Effector memory CD4-positive, alpha-beta T cell (primary cell): ENCODE results near the gene LAGE3.
A peak's percentile ranks its signal among the peaks of the same experiment; 100 is the strongest.

Source experiments
- DNase-seq, 3 donors: peaks; one replicate each; pipeline ENCODE4 v3.0.0-alpha.2; 2020
- H3K27ac ChIP-seq: 2 replicates; pipeline ENCODE4 v1.7.0; 2013; ENCODE audit warnings: mild to moderate bottlenecking, low read length, moderate library complexity; ENCODE audit not compliant: insufficient read depth, poor library complexity, severe bottlenecking
- H3K27me3 ChIP-seq: replicated peaks from 2 replicates; pipeline ENCODE4 v1.7.0; 2013; ENCODE audit warnings: mild to moderate bottlenecking, low read length; ENCODE audit not compliant: insufficient read depth, control insufficient read depth, poor library complexity, severe bottlenecking
- H3K36me3 ChIP-seq: 2 replicates; pipeline ENCODE4 v1.7.0; 2013; ENCODE audit warnings: mild to moderate bottlenecking, low read length, moderate library complexity; ENCODE audit not compliant: control insufficient read depth, insufficient read depth
- H3K4me1 ChIP-seq: 2 replicates; pipeline ENCODE4 v1.7.0; 2013; ENCODE audit warnings: low read length, mild to moderate bottlenecking; ENCODE audit not compliant: control insufficient read depth, insufficient read depth, poor library complexity, severe bottlenecking
- H3K4me3 ChIP-seq: 2 replicates; pipeline ENCODE4 v1.7.0; 2013; ENCODE audit warnings: low read length, low read depth, mild to moderate bottlenecking; ENCODE audit not compliant: insufficient read depth, poor library complexity, severe bottlenecking
- H3K9me3 ChIP-seq: 2 replicates; pipeline ENCODE4 v1.7.0; 2013; ENCODE audit warnings: mild to moderate bottlenecking, low read length, moderate library complexity; ENCODE audit not compliant: control insufficient read depth

The LAGE3 gene

DNA sequence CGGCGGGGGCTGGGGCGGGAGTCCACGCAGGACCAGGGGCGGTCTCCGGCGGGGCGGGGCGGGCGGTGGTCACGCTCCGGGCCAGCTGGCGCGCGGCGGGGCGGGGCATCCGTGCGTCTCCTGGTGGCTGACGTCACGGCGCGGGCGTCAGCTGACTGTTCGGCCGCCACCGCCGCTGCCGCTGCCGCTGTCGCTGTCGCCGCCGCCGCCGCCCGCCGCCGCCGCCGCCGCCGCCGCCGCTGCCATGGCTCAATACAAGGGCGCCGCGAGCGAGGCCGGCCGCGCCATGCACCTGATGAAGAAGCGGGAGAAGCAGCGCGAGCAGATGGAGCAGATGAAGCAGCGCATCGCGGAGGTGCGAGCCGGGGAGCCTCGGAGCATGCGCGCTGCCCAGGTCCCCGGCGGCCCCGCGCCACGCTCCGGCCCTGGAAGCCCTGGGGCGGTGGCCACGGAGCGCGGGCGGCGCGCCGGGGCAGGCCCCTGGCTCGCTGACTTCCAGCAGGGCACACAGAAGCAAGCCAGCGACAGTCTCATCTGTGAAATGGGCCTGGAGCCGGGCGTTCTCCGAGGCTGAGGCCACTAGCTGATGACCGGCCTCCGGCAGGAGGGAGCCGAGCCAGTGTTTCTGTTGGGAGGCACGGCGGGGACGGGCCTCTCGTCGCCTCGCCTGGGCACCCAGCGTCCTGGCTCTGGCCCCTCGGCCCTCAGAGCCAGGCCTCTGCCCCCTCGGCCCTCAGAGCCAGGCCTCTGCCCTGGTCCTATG, 34.9 kb downstream of the LAGE3 start, which contains the start of gene FAM50A:
Gene FAM50A (plus strand): TSS at position 150 of the 763 bp plus-strand sequence. CDS start 95 bp downstream, at position 245.
- no peaks in the 10 kb centered on the region for H3K9me3 ChIP-seq
- peak within 1 kb of the TSS; percentile 80 for H3K27ac ChIP-seq
- peaks cover 15% of the 10 kb centered on the region for H3K36me3 ChIP-seq
- H3K27me3 ChIP-seq = no peaks in the 10 kb centered on the region
- H3K4me1 ChIP-seq = peaks cover 22% of the 10 kb centered on the region
- H3K4me3 ChIP-seq = peak within 1 kb of the TSS; percentile 46
- DNase-seq = peak; percentile 56 to 68 (median 61)

DNA sequence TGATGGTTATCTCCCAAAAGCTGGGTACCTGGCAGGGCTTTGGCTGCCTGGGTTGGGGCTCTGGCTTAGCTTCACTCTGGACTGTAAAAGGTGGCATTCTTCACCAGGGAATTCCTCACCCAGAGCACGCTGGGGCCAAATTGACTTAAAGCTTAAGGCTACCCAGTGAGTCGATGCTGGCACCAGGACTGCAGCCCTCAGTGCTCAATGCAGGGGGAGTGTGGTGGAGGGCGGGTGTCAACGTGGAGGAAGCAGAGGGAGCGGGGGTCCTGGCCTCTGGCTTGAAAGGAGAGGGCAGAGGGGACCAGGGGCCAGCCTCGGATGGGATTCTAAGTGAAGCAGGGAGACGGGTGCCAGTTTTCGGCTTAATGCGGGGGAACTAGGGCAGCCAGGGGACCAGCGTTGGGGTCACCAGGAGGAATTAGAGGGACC, 35.6 kb downstream of the LAGE3 start:
- no peak for DNase-seq
- Histone ChIP-seq H3K4me1 (peaks cover 23% of the 10 kb centered on the region), H3K4me3 (no peak overlapping the region), H3K9me3 (no peaks in the 10 kb centered on the region), H3K27ac (peak overlapping the region; percentile 80), H3K36me3 (peaks cover 8% of the 10 kb centered on the region), H3K27me3 (no peaks in the 10 kb centered on the region)

DNA sequence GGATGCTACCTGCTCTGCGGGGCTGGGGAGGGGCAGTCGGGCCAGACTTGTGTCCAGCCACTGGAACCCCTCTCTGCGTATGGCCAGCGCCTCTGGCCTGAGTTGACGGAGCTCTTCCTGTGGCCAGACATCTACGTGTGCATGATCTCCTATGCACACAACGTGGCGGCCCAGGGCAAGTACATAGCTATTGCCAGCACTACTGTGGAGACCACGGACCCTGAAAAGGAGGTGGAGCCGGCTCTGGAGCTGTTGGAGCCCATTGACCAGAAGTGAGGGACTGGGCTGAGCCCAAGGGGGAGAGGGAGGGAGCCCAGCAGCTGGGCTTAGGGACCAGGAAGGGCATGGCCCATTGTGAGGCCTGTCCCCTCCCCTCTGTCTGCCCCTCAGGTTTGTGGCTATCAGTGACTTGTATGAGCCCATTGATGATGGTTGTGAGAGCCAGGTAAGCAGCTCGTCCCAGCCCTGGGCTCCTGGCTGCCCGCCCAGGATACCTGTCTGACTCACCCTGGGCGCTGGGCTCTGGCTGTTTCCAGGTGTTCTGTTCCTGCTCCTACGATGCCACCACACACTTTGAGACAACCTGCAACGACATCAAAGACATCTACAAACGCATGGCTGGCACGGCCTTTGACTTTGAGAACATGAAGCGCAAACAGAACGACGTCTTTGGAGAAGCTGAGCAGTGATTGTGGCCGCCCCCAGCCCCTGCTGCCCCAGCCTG, 36.9 kb downstream of the LAGE3 start:
- no peak for DNase-seq
- Histone ChIP-seq H3K27ac (no peak overlapping the region), H3K4me3 (no peak overlapping the region), H3K4me1 (peaks cover 29% of the 10 kb centered on the region), H3K27me3 (no peaks in the 10 kb centered on the region), H3K36me3 (peaks cover 2% of the 10 kb centered on the region), H3K9me3 (no peaks in the 10 kb centered on the region)

DNA sequence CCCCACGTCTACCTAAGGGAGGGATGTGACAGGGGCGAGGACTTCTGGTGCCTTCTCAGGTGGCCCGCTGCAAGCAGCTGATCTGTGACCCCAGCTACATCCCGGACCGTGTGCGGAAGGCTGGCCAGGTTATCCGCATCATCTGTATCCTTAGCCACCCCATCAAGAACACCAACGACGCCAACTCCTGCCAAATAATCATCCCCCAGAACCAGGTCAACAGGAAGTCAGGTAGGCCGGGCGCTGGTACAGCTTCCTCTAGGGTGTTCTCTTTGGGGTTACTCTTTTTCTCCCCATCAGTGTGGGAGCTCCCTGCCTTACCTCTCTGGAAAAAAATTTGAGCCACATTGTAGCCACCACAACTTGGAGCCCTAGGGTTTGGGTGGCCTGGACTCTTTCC, 37.5 kb downstream of the LAGE3 start:
- Histone ChIP-seq H3K36me3 (peaks cover 2% of the 10 kb centered on the region), H3K27me3 (no peaks in the 10 kb centered on the region), H3K27ac (no peak overlapping the region), H3K4me1 (peaks cover 29% of the 10 kb centered on the region), H3K4me3 (no peak overlapping the region), H3K9me3 (no peaks in the 10 kb centered on the region)
- peak in 2 of 3 donors; percentile 14 to 27 for DNase-seq

DNA sequence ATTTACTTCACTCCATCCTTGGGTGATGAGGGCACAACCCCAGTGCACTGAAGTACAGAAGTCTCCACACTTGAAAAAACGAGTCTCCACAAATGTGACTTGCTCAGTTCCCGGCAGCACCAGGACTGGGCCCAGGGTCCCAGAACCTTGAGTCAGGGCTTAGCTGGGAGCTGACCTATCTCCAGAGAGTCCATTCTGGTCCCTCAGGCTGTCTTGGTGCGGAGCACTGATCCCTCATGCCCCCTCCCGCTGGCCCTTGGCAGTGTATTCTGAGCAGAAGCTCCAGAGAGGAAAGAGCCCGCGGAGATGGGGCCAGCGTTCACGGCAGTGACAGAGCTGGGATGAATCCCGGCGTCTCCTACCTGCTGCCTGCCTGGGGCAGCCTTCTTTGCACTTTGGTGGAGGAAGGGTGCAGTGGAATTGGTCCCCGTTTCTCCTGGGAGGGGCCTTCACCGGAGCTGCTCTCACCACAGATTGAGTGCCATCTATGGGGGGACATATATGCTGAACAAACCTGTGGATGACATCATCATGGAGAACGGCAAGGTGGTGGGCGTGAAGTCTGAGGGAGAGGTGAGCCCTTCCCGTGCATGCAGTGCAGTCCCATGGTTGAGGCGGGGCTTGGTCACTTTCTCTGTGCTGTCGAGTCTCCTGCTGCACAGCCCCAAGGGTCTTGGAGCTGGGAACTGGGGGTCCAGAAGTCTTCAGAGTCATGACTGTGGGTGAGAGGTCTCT, 38.3 kb downstream of the LAGE3 start:
- Histone ChIP-seq H3K27ac (peak overlapping the region; percentile 25), H3K36me3 (peaks cover 2% of the 10 kb centered on the region), H3K9me3 (no peaks in the 10 kb centered on the region), H3K27me3 (no peaks in the 10 kb centered on the region), H3K4me1 (peaks cover 29% of the 10 kb centered on the region), H3K4me3 (no peak overlapping the region)
- no peak for DNase-seq

DNA sequence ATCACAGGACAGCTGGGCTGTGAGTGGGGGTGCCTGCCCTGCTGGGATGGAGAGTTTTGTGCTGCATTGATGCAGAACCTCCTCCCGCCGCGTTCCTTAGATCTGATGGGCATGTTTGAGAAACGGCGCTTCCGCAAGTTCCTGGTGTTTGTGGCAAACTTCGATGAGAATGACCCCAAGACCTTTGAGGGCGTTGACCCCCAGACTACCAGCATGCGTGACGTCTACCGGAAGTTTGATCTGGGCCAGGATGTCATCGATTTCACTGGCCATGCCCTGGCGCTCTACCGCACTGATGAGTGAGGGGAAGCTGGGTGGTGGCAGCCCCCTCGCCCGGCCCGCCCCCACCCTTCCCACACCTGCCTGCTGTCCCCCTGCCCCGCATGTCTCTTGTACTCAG, 39.2 kb downstream of the LAGE3 start:
- H3K4me3 ChIP-seq = no peak overlapping the region
- no peaks in the 10 kb centered on the region for H3K27me3 ChIP-seq
- H3K27ac ChIP-seq = no peak overlapping the region
- peaks cover 23% of the 10 kb centered on the region for H3K4me1 ChIP-seq
- DNase-seq = no peak
- H3K36me3 ChIP-seq = peaks cover 5% of the 10 kb centered on the region
- no peaks in the 10 kb centered on the region for H3K9me3 ChIP-seq

DNA sequence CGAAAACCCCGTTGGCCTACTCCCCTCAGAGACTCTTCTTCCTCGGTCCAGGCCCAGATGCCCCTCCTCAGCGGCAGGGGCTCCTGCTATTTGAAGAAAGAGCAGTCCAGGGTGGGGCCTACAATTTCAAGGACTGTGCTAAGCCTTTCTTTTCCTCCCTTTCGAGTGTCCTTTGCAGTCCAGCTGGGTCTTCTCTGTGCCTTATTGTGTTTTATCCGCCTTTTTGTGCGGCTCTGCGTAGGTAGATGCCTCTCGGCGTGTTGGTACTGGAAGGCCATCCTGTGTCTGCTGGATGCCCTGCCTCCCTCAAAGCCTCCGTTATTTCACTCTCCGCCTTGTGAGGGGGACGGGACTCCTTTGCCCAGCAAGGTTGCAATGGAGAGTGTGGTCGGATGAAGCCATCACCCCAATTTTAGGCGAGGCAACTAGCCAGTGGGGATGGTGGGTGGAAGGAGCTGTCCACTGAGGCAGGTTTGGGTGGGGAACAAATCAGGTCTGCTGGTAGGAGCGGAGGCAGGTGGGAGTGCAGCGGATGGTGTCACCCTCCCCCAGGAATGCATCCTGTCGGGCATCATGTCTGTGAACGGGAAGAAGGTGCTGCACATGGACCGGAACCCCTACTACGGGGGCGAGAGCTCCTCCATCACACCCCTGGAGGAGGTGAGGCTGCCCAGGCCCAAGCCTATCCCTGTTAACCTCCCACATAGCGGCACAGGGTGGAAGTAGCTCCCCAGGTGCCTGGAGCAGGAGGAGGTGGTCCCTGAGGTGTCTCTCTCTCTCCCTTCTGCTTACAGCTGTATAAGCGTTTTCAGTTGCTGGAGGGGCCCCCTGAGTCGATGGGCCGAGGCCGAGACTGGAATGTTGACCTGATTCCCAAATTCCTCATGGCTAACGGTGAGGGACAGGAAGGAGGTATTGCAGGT, 40.8 kb downstream of the LAGE3 start:
- H3K4me1 ChIP-seq = peaks cover 13% of the 10 kb centered on the region
- peak overlapping the region; percentile 57 for H3K4me3 ChIP-seq
- DNase-seq = no peak
- H3K27me3 ChIP-seq = no peaks in the 10 kb centered on the region
- peaks cover 9% of the 10 kb centered on the region for H3K36me3 ChIP-seq
- no peaks in the 10 kb centered on the region for H3K9me3 ChIP-seq
- H3K27ac ChIP-seq = peak overlapping the region; percentile 65

DNA sequence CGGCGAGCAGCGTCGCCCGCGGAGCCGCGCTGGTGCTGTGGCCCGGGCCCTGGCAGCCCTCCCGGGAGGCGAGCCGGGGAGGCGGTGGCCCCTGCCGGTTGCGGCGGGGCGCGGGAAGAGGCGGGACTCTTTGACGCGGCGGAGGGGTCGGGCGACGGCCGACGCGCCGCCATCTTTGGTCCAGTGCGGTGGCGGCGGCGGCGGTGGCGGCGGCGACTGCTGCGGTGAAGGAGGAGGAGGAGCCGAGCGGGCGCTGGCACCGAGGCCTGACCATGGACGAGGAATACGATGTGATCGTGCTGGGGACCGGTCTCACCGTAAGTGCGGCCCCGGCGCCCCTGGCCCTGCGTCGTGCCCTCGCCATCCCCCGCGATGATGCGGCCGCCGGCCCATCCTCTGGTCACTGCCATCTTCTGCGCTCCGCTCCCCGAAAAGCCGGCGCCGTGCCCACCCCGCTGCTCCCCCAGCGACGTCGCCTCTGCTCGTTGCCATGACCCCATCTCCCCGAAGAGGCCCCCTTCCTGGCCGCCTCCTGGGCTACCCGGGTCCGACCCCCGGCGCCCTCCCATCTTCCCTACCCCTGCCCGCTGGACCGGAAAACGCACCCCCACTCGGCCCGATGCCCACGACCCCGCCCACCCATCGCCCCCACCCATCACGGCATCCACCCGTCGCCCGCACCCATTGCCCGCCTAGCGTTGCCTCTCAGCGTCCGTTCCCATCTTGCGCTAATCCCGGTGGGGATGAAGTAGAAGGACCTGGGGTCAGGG, 41.9 kb downstream of the LAGE3 start, which contains the start of gene GDI1:
Gene GDI1 (plus strand): TSS at position 172 of the 770 bp plus-strand sequence. CDS start 101 bp downstream, at position 273.
- Histone ChIP-seq H3K36me3 (peaks cover 9% of the 10 kb centered on the region), H3K27me3 (no peaks in the 10 kb centered on the region), H3K4me3 (peak within 1 kb of the TSS; percentile 57), H3K27ac (peak within 1 kb of the TSS; percentile 68), H3K4me1 (peaks cover 7% of the 10 kb centered on the region), H3K9me3 (no peaks in the 10 kb centered on the region)
- DNase-seq = peak; percentile 45 to 62 (median 59)
